GM12864 (cell line): ENCODE measurements around the gene SUN1.
"Not testable (repeated sequence)": the region's sequence is repeated elsewhere in the genome, so short reads cannot be mapped to it uniquely, and the experiment has no call there.

Experiments used
- DNase-seq: peaks from one replicate; pipeline ENCODE4 v3.0.0-alpha.2; 2011; ENCODE audit warnings: low read depth
- H3K4me3 ChIP-seq: 2 replicates; pipeline ENCODE4 v1.5.1; 2011; ENCODE audit warnings: mild to moderate bottlenecking, low read depth, low read length, control low read depth
- TF ChIP-seq, protein P1 (sequence below): IDR thresholded peaks from 2 replicates; pipeline ENCODE4 v1.5.1; 2011; ENCODE audit warnings: low read depth, mild to moderate bottlenecking, moderate library complexity, low read length, control low read depth, inconsistent platforms; ENCODE audit errors: missing control alignments

SUN1 gene

DNA sequence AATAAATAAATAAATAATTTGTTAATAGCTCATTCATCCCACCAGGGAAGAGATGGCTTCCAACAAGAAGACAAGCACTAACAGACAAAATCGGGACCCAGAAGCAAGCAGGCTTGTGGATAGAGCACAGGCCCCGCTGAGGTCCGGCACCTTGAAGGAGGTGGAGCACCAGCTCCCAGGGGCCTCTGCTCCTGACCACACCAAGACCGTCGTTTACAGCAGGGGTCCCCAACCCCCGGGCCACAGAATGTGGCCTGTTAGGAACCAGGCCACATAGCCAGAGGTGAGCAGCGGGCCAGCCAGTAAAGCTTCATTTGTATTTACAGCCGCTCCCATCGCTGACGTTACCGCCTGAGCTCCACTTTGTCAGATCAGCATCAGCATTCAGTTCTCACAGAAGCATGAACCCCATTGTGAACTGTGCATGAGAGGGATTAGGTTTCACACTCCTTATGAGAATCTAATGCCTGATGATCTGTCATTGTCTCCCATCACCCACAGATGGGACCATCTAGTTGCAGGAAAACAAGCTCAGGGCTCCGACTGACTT lies 33.3 kb upstream of the SUN1 start:
- TF ChIP-seq, protein P1, sequence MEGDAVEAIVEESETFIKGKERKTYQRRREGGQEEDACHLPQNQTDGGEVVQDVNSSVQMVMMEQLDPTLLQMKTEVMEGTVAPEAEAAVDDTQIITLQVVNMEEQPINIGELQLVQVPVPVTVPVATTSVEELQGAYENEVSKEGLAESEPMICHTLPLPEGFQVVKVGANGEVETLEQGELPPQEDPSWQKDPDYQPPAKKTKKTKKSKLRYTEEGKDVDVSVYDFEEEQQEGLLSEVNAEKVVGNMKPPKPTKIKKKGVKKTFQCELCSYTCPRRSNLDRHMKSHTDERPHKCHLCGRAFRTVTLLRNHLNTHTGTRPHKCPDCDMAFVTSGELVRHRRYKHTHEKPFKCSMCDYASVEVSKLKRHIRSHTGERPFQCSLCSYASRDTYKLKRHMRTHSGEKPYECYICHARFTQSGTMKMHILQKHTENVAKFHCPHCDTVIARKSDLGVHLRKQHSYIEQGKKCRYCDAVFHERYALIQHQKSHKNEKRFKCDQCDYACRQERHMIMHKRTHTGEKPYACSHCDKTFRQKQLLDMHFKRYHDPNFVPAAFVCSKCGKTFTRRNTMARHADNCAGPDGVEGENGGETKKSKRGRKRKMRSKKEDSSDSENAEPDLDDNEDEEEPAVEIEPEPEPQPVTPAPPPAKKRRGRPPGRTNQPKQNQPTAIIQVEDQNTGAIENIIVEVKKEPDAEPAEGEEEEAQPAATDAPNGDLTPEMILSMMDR: no peak
- no peak overlapping the region for H3K4me3 ChIP-seq
- no peak for DNase-seq

DNA sequence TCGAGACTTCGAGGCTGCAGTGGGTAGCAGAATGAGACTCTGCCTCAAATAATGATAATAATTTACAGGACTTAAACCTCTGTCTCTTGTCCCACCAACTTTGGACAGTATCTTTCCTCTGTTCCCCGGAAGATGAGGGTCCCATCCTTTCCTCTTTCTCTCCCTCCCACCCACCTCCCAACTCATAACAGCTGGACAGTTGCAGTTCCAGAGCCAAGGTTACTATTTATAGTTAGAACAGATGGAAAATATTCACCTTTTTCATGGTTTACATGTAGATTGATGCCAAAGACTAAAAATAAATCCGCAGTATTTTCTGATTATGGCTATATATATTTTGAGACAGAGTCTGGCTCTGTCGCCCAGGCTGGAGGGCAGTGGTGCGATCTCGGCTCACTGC lies 31.6 kb upstream of the SUN1 start:
- DNase-seq: no peak
- TF ChIP-seq, protein P1: no peak
- no peak overlapping the region for H3K4me3 ChIP-seq

DNA sequence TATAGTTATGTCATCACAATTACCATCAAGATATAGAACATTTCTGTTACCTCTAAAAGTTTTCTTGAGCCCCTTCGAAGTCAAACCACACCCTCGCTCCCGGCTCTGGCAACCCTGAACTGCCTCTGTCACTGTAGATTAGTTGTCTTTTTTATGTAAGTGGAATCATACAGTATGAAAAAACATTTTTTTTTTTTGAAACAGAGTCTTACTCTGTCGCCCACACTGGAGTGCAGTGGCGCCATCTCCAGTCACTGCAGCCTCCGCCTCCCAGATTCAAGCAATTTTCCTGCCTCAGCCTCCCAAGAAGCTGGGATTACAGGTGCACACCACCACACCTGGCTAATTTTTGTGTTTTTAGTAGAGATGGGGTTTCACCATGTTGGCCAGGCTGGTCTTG lies 30.9 kb upstream of the SUN1 start:
- H3K4me3 ChIP-seq, DNase-seq: not testable (repeated sequence)

DNA sequence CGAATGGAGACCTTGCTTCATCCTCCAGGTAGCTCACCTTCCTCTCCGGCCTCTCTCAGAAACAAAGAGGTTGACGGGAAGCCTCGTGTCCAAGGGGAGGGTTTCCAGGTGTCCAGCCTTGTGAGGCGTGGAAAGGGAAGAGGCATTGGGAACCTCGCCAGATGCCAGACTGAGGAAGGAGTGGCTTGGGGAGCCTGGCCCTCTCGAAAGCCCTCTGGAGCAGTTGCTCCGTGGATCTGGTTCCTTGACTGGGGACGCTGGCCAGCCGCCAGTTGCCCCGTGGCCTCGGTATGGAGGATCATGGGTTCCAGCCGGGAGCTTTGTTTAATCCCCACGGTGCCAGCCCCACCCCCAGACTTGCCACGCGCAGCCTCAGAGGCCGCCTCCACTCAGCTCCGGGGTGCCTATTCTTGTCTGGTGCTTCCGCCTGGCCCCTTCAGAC lies 30.3 kb upstream of the SUN1 start:
- H3K4me3 ChIP-seq: no peak overlapping the region
- TF ChIP-seq, protein P1: no peak
- DNase-seq: no peak

DNA sequence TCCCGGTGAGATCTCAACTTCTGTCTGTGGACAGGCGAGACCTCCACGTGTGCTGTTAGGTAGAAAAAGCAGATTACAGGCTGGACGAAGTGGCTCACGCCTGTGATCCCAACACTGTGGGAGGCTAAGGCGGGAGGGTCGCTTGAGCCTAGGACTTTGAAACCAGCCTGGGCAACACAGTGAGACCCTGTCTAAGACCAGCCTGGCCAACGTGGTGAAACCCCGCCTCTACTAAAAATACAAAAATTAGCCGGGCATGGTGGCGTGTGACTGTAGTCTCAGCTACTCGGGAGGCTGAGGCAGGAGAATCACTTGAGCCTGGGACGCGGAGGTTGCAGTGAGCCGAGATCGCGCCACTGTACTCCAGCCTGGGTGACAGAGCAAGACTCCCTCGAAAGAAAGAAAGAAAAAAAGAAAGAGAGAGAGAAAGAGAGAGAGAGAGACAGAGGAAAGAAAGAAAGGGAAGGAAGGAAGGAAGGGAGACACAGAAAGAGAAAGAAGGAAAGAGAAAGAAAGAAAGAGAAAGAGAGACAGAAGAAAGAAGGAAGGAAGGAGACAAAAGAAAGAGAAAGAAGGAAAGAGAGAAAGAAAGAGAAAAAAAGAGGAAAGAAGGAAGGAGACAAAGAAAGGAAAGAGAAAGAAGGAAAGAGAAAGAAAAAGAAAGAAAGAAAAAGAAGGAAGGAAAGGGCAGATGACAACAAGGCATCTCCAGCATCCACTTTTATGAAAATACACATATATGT lies 29.6 kb upstream of the SUN1 start:
- H3K4me3 ChIP-seq: no peak overlapping the region
- TF ChIP-seq, protein P1: no peak
- no peak for DNase-seq

DNA sequence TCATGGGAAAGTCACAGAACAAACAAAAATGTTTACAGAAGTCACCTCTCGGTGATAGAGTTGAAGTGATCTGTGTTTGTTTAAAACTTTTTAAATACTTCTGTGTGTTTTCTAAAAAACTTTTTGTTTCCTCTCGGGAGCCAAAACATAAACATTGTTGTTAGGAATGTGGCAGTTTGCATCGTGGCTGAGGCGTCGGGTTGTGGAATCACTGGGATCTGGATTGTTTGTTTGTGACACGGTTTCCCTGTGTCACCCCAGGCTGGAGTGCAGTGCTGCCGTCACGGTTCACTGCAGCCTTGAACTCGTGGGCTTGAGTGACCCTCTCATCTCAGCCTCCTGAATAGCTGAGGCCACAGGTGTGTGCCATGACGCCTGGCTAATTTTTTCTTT lies 29.0 kb upstream of the SUN1 start:
- no peak overlapping the region for H3K4me3 ChIP-seq
- no peak for DNase-seq
- TF ChIP-seq, protein P1: no peak

DNA sequence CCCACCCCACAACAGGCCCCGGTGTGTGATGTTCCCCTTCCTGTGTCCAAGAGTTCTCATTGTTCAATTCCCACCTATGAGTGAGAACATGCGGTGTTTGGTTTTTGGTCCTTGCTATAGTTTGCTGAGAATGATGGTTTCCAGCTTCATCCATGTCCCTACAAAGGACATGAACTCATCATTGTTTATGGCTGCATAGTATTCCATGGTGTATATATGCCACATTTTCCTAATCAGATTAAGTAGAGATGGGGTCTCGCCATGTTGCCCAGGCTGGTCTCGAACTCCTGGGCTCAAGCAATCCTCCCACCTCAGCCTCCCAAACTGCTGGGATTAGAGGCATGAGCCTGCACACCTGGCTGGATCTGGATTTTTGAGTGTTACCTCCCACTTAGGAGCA lies 28.5 kb upstream of the SUN1 start:
- DNase-seq, H3K4me3 ChIP-seq: not testable (repeated sequence)

DNA sequence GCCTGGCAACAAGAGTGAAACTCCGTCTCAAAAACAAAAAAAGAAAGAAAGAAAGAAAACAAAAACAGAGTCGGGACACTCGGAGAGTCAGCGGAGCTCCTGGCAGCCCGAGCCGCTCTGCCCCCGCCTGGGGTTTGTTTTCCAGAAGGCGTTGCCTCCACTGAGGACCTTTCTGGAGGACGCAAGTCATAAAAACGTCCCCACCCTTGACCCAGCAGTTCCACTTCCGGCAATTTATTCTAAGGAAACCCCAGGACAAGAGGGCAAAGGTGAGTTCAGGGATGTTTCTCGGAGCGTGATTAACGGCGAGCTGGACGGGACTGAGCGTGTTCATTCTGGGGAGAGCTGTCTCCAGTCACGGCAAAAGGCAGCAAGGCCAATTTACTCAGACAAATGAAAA lies 27.0 kb upstream of the SUN1 start:
- no peak overlapping the region for H3K4me3 ChIP-seq
- TF ChIP-seq, protein P1: no peak
- no peak for DNase-seq
